H1 (cell line): Measurements from ENCODE around the gene FGR.

Source experiments
- CBX8 ChIP-seq: fragments of 300-800, 300-1000 bp; sonication (generic); IDR thresholded peaks from 2 replicates; pipeline ENCODE4 v1.7.1; 2016; ENCODE audit warnings: low read depth, low read length, borderline replicate concordance
- CHD1 ChIP-seq: IDR thresholded peaks from 2 replicates; pipeline ENCODE4 v1.6.1; 2012; ENCODE audit warnings: low read depth, low read length, improper control_type of control experiment
- CHD2 ChIP-seq: IDR thresholded peaks from 2 replicates; pipeline ENCODE4 v1.6.1; 2012; ENCODE audit warnings: low read length, improper control_type of control experiment
- EP300 ChIP-seq, 2 experiments: IDR thresholded peaks; 1 replicate in 1 of 2; 2 replicates in 1 of 2; pipeline ENCODE4 v1.6.1; 2011 to 2012; ENCODE audit warnings: low read depth in 2 of 2, low read length in 2 of 2, mild to moderate bottlenecking in 2 of 2, borderline replicate concordance in 1 of 2, inconsistent platforms in 1 of 2, moderate library complexity in 1 of 2
- EZH2 ChIP-seq: fragments of 200-600 bp; sonication (generic); IDR thresholded peaks from 2 replicates; pipeline ENCODE4 v1.7.1; 2012; ENCODE audit warnings: low read depth, mild to moderate bottlenecking, moderate library complexity, low read length, inconsistent platforms; ENCODE audit not compliant: severe bottlenecking
- POLR2A ChIP-seq, 2 experiments: IDR thresholded peaks; 1 replicate in 1 of 2; 2 replicates in 1 of 2; pipeline ENCODE4 v1.6.1; 2011; ENCODE audit warnings: low read depth in 2 of 2, low read length in 2 of 2, mild to moderate bottlenecking in 2 of 2; ENCODE audit errors: control extremely low read depth in 1 of 2
- POLR2AphosphoS5 ChIP-seq: IDR thresholded peaks from 2 replicates; pipeline ENCODE4 v1.6.1; 2011; ENCODE audit warnings: low read depth, low read length
- RFX5 ChIP-seq: IDR thresholded peaks from 2 replicates; pipeline ENCODE4 v1.6.1; 2011; ENCODE audit warnings: low read depth, low read length, improper control_type of control experiment, borderline replicate concordance
- SP1 ChIP-seq: IDR thresholded peaks from 2 replicates; pipeline ENCODE4 v1.6.1; 2011; ENCODE audit warnings: low read depth, low read length
- ZNF274 ChIP-seq: IDR thresholded peaks from 2 replicates; pipeline ENCODE4 v1.7.0; 2012; ENCODE audit warnings: low read length, borderline replicate concordance; ENCODE audit errors: extremely low read depth
- TF ChIP-seq, protein P1 (sequence below), 3 experiments: IDR thresholded peaks; 1 replicate in 2 of 3; 2 replicates in 1 of 3; pipeline versions ENCODE4 v1.5.1 to v1.6.1; 2011; ENCODE audit warnings: low read length in 3 of 3, mild to moderate bottlenecking in 3 of 3, inconsistent platforms in 2 of 3, low read depth in 1 of 3, moderate library complexity in 1 of 3; ENCODE audit not compliant: insufficient read depth in 1 of 3; ENCODE audit errors: control extremely low read depth in 1 of 3
- TF ChIP-seq, protein P2 (sequence below): IDR thresholded peaks from 2 replicates; pipeline ENCODE4 v1.6.1; 2011; ENCODE audit warnings: low read depth, mild to moderate bottlenecking, low read length; ENCODE audit not compliant: insufficient read depth

DNA sequence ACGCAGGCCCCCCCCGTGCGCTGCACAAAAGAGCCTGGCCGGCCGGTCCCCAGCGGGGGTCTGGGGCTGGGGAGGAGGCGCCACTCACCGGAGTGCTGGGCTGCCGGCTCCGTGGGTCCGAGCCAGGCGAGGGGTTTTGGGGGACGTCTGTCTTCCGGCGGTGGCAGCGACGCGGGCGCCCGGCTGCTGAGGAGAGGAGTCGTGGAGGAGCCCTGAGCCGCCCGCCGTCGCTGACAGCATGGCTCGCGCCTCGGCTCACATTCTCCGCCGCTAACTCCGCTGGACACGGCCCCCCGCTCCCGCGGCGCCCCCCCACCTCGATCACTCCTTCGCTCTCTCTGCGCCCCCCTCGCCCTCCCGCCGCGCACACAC is 31.7 kb downstream of the FGR start:
- no peak for TF ChIP-seq CHD1
- no peak for TF ChIP-seq POLR2AphosphoS5
- TF ChIP-seq, protein P1, sequence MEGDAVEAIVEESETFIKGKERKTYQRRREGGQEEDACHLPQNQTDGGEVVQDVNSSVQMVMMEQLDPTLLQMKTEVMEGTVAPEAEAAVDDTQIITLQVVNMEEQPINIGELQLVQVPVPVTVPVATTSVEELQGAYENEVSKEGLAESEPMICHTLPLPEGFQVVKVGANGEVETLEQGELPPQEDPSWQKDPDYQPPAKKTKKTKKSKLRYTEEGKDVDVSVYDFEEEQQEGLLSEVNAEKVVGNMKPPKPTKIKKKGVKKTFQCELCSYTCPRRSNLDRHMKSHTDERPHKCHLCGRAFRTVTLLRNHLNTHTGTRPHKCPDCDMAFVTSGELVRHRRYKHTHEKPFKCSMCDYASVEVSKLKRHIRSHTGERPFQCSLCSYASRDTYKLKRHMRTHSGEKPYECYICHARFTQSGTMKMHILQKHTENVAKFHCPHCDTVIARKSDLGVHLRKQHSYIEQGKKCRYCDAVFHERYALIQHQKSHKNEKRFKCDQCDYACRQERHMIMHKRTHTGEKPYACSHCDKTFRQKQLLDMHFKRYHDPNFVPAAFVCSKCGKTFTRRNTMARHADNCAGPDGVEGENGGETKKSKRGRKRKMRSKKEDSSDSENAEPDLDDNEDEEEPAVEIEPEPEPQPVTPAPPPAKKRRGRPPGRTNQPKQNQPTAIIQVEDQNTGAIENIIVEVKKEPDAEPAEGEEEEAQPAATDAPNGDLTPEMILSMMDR (IDR thresholded peaks at IDR 0.05; ENCODE audit: control extremely low read depth in 1 of 3, insufficient read depth in 1 of 3, low read depth in 1 of 3, low read length in 3 of 3), result no peak
- no peak for TF ChIP-seq CBX8
- no peak for TF ChIP-seq CHD2
- TF ChIP-seq RFX5, result no peak
- TF ChIP-seq, protein P2, sequence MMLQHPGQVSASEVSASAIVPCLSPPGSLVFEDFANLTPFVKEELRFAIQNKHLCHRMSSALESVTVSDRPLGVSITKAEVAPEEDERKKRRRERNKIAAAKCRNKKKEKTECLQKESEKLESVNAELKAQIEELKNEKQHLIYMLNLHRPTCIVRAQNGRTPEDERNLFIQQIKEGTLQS, result no peak
- TF ChIP-seq EZH2, result no peak
- TF ChIP-seq POLR2A (IDR thresholded peaks at IDR 0.05; ENCODE audit: control extremely low read depth in 1 of 2, low read depth in 2 of 2, low read length in 2 of 2), result no peak
- no peak for TF ChIP-seq SP1
- TF ChIP-seq EP300 (IDR thresholded peaks at IDR 0.05; ENCODE audit: borderline replicate concordance in 1 of 2, low read depth in 2 of 2, low read length in 2 of 2), result no peak
- TF ChIP-seq ZNF274, result no peak
